NB4 (cell line): ENCODE measurements around the gene SH3BGRL2.

Experiments
- DNase-seq: peaks from one replicate; pipeline ENCODE4 v3.0.0; 2010; ENCODE audit warnings: low read depth
- H3K4me3 ChIP-seq: one replicate; pipeline ENCODE4 v1.5.1; 2011; ENCODE audit warnings: mild to moderate bottlenecking, low read depth, low read length, moderate library complexity
- MAX ChIP-seq: IDR thresholded peaks from 2 replicates; pipeline ENCODE4 v1.6.1; 2011; ENCODE audit warnings: low read depth, low read length
- MYC ChIP-seq: IDR thresholded peaks from 2 replicates; pipeline ENCODE4 v1.6.1; 2011; ENCODE audit warnings: low read depth, low read length
- POLR2A ChIP-seq: IDR thresholded peaks from 2 replicates; pipeline ENCODE4 v1.6.1; 2011; ENCODE audit warnings: mild to moderate bottlenecking; ENCODE audit not compliant: insufficient read length; ENCODE audit errors: extremely low read depth
- TF ChIP-seq, protein P1 (sequence below): IDR thresholded peaks from one replicate; pipeline ENCODE4 v1.5.1; 2012; ENCODE audit warnings: low read depth, low read length

Gene SH3BGRL2

GRCh38 chr6:79717989-79718388 is 86.9 kb downstream of the SH3BGRL2 start:
- DNase-seq, result no peak
- TF ChIP-seq, protein P1, sequence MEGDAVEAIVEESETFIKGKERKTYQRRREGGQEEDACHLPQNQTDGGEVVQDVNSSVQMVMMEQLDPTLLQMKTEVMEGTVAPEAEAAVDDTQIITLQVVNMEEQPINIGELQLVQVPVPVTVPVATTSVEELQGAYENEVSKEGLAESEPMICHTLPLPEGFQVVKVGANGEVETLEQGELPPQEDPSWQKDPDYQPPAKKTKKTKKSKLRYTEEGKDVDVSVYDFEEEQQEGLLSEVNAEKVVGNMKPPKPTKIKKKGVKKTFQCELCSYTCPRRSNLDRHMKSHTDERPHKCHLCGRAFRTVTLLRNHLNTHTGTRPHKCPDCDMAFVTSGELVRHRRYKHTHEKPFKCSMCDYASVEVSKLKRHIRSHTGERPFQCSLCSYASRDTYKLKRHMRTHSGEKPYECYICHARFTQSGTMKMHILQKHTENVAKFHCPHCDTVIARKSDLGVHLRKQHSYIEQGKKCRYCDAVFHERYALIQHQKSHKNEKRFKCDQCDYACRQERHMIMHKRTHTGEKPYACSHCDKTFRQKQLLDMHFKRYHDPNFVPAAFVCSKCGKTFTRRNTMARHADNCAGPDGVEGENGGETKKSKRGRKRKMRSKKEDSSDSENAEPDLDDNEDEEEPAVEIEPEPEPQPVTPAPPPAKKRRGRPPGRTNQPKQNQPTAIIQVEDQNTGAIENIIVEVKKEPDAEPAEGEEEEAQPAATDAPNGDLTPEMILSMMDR, result no peak
- TF ChIP-seq MYC, result no peak
- no peak for TF ChIP-seq MAX
- TF ChIP-seq POLR2A, result no peak
- no peak overlapping the region for H3K4me3 ChIP-seq

DNA sequence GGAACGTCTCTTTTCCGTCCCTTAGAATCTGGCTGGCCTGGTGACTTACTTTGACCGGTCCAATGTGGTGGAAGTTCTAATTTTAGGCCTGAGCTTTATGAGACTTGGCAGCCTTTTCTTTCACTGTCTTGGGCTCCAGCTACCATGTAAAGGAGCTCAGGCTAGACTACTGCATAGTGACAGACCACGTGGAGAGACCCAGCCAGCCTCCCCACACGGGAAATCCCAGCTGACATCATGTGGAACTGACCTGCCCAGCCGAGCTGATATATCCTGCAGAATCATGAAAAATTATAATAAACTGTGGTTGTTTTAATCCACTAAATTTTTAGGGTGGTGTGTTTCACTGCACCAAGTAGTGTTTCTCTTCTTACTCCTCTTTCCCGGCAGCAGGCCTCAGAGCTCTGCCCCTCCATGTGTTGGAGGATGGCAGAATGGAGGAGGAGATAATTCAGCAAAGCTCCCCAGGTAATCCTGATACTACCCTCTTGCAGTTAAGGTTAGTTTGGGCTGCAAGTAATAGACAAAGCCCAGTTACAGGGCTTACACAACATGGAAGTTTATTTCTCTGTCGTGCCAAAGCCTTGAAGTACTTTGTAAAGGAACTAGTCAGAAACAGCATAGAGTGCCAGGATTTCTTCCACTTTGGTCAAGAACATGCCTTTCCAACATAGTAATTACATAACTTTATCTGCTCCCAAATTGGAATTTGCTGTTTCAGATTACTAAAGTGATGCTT is 87.5 kb downstream of the SH3BGRL2 start:
- no peak overlapping the region for H3K4me3 ChIP-seq
- DNase-seq, result no peak
- TF ChIP-seq MYC, result no peak
- no peak for TF ChIP-seq POLR2A
- TF ChIP-seq, protein P1, result no peak
- TF ChIP-seq MAX, result no peak

DNA sequence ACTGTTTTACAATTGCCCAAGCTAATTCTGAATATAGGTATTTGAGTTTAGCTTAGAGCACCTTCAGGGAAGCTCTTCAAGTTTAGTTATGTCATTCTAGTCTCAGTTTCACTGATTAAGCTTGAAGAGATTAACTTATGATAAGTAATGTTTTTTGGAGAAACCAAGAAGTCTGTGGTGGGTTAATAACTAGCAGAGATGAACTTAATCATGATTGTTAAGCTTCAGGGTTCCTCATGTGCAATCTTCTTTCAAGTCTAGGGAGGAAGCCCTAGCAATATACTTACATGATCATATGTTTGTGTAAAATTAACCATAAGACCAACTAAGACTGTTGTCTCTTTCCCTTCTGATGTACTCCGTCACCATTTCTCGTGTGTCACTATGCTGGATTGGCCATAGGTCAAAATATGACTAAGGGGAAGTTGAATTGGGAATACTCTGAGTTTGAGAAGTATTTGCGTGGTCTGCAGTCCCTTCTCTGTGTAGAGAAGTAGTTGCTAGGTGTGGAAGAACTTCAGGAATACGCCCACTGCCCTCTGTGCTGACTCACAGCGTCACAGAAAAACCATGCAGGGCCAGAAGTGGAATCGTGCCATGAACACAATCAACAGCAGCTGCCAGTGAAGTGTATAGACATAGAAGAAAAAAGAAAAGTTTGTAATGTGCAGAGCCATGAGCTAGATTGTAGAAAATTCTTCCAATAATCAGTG is 88.3 kb downstream of the SH3BGRL2 start:
- no peak for TF ChIP-seq POLR2A
- TF ChIP-seq, protein P1, result no peak
- no peak for TF ChIP-seq MAX
- TF ChIP-seq MYC, result no peak
- no peak overlapping the region for H3K4me3 ChIP-seq
- no peak for DNase-seq

- TF ChIP-seq MYC (no peak), POLR2A (no peak)
- TF ChIP-seq, protein P1, result no peak
- no peak for DNase-seq
- H3K4me3 ChIP-seq, result no peak overlapping the region
Observed at GRCh38 chr6:79724816-79725215, 93.7 kb downstream of the SH3BGRL2 start.

DNA sequence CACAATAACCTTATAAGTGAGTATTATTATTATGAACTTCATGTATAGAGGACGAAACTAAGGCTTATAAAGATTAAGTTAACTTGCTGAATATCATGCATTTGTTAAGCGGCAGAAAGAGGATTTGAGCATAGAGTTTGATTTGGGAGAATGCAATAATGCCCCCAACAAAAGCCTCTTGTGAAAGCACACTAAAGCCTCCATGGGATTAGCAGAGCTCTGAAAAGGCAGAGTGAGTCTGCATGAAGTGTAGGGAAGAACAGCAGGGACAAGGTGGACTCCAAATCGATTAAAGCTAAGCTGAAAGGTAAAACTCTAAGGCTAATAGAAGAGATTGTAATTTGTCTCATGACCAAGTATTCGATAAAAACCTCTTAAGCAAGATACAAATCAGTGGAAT is 100.3 kb downstream of the SH3BGRL2 start:
- TF ChIP-seq, protein P1, result no peak
- TF ChIP-seq MAX, result no peak
- no peak for TF ChIP-seq MYC
- TF ChIP-seq POLR2A, result no peak
- no peak overlapping the region for H3K4me3 ChIP-seq
- no peak for DNase-seq

DNA sequence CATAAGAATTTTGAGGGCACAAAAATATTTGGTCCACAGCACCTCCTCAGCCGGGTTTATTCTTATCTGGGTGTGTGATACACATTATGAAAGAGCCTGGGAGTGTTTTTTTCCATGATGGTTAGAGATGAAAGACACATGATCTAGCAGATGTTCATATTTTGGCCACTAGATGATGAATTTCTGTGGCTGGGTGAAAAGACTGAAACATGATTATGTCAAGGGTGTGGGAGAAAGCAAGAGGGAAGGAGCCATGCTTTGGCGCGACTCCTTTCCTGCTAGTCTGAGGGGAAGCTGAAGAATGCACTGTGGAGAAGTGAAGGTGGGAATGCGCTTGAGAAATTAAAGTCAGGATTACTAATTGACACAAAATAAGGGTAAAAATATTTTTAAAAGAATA is 102.3 kb downstream of the SH3BGRL2 start:
- TF ChIP-seq, protein P1, result no peak
- TF ChIP-seq MAX (no peak), MYC (no peak), POLR2A (no peak)

More for the DNA sequence above, 102.3 kb downstream of the SH3BGRL2 start:
- DNase-seq, result no peak
- no peak overlapping the region for H3K4me3 ChIP-seq
